Measurements from ENCODE around the gene CPT2. TPM values are rescaled to one million over a fixed set of nuclear protein-coding genes. Genes with fewer than 3 reads are reported as not detected.

The CPT2 gene
- total and polyA plus RNA-seq, 2 experiments from 2014 or later: 15.2 to 16.2 TPM

DNA sequence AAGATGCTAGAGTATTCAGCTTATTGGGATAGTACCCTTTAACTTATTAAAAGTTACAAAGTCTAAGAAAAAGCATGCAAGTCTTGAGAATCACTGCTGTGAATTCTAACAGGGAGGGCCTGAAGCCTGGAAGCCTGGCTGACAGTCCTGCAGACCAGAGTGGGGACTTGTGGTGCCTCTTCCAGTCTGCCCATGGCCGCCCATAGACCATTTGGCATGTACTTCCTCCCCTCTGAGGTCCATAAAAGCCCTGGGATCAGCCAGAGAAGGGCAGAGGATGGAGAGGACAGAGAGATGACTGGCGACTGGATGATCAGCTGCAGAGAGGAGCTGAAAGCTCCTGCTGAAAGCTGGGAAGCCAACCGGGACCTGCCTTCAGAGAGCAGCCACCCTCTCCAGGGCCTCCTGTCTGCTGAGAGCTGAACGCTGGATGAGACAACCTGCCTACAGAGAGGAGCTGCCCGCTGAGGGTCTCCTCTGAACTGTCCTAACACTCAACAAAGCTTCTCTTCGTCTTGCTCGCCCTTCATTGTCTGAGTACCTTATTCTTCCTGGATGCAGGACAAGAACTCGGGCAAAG is 41.7 kb upstream of the CPT2 start:
- no peak overlapping the region for H3K27ac ChIP-seq
- no peak overlapping the region for H3K4me2 ChIP-seq (ENCODE audit: unreplicated experiment)
- no peaks in the 10 kb centered on the region for H4K20me1 ChIP-seq (ENCODE audit: insufficient read depth)
- no peaks in the 10 kb centered on the region for H3K79me2 ChIP-seq (ENCODE audit: insufficient read depth)
- H3K4me1 ChIP-seq (ENCODE audit: insufficient read depth): peaks cover 12% of the 10 kb centered on the region
- H3K36me3 ChIP-seq (ENCODE audit: low read depth): no peaks in the 10 kb centered on the region
- H3K9me2 ChIP-seq (ENCODE audit: insufficient read depth): no peaks in the 10 kb centered on the region
- 89 to 90% methylated on average over 8 of the region's 8 CpGs for WGBS, 2 experiments (ENCODE audit: low coverage in 1 of 2, low lambda C conversion rate in 2 of 2, missing lambda C conversion rate in 2 of 2)
- H3K9me3 ChIP-seq (ENCODE audit: low read depth): no peaks in the 10 kb centered on the region
- H3K27me3 ChIP-seq (replicated peaks; ENCODE audit: insufficient read depth): no peaks in the 10 kb centered on the region
- in situ Hi-C loops (cut with MboI): no loop called here
- H3F3A ChIP-seq (ENCODE audit: insufficient read depth): no peaks in the 10 kb centered on the region; the same call in 1 of the 2 replicates
- no peak for DNase-seq
- no peak overlapping the region for H3K9ac ChIP-seq
- TF ChIP-seq EZH2phosphoT487 (IDR thresholded peaks at IDR 0.05; ENCODE audit: insufficient read depth, low read depth): no peak
- TF ChIP-seq EZH2 (IDR thresholded peaks at IDR 0.05; ENCODE audit: insufficient read depth, poor library complexity, severe bottlenecking): no peak
- H3K4me3 ChIP-seq: no peak overlapping the region
- H2AFZ ChIP-seq: no peak overlapping the region

DNA sequence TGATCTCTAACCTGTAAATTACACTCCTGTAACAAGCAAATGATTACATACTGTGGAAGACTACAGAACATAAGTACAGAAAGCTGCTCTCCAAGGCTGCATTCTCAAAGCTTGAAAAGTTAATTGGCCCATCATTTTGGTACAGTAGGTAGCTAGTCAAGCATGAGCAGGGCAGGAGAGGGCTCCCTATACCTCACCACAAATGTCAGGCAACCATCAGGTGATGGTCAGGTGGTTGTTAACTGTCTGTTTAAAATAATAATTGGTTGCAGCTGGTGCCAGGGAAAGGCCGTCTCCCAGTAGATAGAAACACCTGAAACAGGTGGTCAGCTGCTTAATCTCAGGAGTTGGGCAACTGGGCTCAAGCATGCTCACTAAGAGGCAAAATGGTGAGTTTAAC is 41.1 kb upstream of the CPT2 start:
- Histone ChIP-seq H3K4me2 (ENCODE audit: unreplicated experiment) (no peak overlapping the region), H3K4me3 (no peak overlapping the region), H3K27ac (no peak overlapping the region), H4K20me1 (ENCODE audit: insufficient read depth) (no peaks in the 10 kb centered on the region), H3F3A (ENCODE audit: insufficient read depth) (no peaks in the 10 kb centered on the region; the same call in 1 of the 2 replicates), H3K9ac (no peak overlapping the region), H3K27me3 (replicated peaks; ENCODE audit: insufficient read depth) (no peaks in the 10 kb centered on the region), H3K79me2 (ENCODE audit: insufficient read depth) (no peaks in the 10 kb centered on the region), H3K9me2 (ENCODE audit: insufficient read depth) (no peaks in the 10 kb centered on the region), H2AFZ (no peak overlapping the region), H3K4me1 (ENCODE audit: insufficient read depth) (peaks cover 12% of the 10 kb centered on the region), H3K9me3 (ENCODE audit: low read depth) (no peaks in the 10 kb centered on the region), H3K36me3 (ENCODE audit: low read depth) (no peaks in the 10 kb centered on the region)
- in situ Hi-C loops (cut with MboI): no loop called here
- TF ChIP-seq EZH2phosphoT487 (IDR thresholded peaks at IDR 0.05; ENCODE audit: insufficient read depth, low read depth) (no peak), EZH2 (IDR thresholded peaks at IDR 0.05; ENCODE audit: insufficient read depth, poor library complexity, severe bottlenecking) (no peak)
- no peak for DNase-seq
- WGBS, 2 experiments (ENCODE audit: low coverage in 1 of 2, low lambda C conversion rate in 2 of 2, missing lambda C conversion rate in 2 of 2): 93 to 97% methylated on average over 1 of the region's 1 CpG

DNA sequence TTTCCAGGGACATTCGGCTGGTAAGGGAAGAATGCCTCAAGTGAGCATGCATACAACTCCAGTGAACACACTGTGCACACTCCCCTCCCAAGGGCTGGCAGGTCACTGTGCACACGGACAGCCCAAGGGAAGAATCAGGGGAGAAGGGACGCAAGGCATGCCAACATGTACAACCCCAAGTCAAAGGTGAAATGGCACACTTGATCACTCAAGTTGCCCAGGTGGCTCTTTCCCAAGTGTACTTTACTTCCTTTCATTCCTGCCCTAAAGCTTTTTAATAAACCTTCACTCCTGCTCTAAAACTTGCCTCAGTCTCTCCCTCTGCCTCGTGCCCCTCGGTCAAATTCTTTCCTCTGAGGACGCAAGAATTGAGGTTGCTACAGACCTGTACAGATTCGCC is 40.7 kb upstream of the CPT2 start:
- in situ Hi-C loops (cut with MboI): no loop called here
- H3K9me3 ChIP-seq (ENCODE audit: low read depth): no peaks in the 10 kb centered on the region
- WGBS, 2 experiments (ENCODE audit: low coverage in 1 of 2, low lambda C conversion rate in 2 of 2, missing lambda C conversion rate in 2 of 2): 83% methylated on average over 7 of the region's 7 CpGs
- no peaks in the 10 kb centered on the region for H3K79me2 ChIP-seq (ENCODE audit: insufficient read depth)
- no peaks in the 10 kb centered on the region for H3K27me3 ChIP-seq (replicated peaks; ENCODE audit: insufficient read depth)
- H4K20me1 ChIP-seq (ENCODE audit: insufficient read depth): no peaks in the 10 kb centered on the region
- H3K9ac ChIP-seq: no peak overlapping the region
- H3F3A ChIP-seq (ENCODE audit: insufficient read depth): no peaks in the 10 kb centered on the region; the same call in 1 of the 2 replicates
- no peaks in the 10 kb centered on the region for H3K9me2 ChIP-seq (ENCODE audit: insufficient read depth)
- H3K4me3 ChIP-seq: no peak overlapping the region
- H3K4me2 ChIP-seq (ENCODE audit: unreplicated experiment): no peak overlapping the region
- H3K4me1 ChIP-seq (ENCODE audit: insufficient read depth): peaks cover 12% of the 10 kb centered on the region
- no peak overlapping the region for H2AFZ ChIP-seq
- no peaks in the 10 kb centered on the region for H3K36me3 ChIP-seq (ENCODE audit: low read depth)
- TF ChIP-seq EZH2 (IDR thresholded peaks at IDR 0.05; ENCODE audit: insufficient read depth, poor library complexity, severe bottlenecking): no peak
- TF ChIP-seq EZH2phosphoT487 (IDR thresholded peaks at IDR 0.05; ENCODE audit: insufficient read depth, low read depth): no peak
- H3K27ac ChIP-seq: no peak overlapping the region
- no peak for DNase-seq

DNA sequence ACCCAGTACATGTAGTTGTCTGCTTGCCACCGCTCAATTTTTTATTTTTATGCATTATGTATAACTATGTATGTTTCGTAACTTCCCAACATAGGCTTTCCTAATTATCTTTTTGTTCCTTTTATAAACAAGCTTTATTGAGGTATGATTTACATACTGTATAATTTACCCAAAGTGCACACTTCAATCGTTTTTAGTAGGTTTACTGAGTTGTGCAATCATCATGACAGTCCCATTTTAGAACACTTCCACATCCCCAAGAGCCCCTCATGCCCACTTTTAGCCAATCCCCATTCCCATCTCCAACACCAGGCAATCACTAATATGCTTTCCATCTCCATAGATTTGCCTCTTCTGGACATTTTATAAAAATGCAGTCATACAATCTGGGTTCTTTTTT is 39.8 kb upstream of the CPT2 start:
- Histone ChIP-seq H3K4me2 (ENCODE audit: unreplicated experiment) (no peak overlapping the region), H3F3A (ENCODE audit: insufficient read depth) (no peaks in the 10 kb centered on the region; the same call in 1 of the 2 replicates), H3K36me3 (ENCODE audit: low read depth) (no peaks in the 10 kb centered on the region), H3K4me1 (ENCODE audit: insufficient read depth) (peaks cover 12% of the 10 kb centered on the region), H3K9me3 (ENCODE audit: low read depth) (no peaks in the 10 kb centered on the region), H3K27me3 (replicated peaks; ENCODE audit: insufficient read depth) (no peaks in the 10 kb centered on the region), H3K9ac (no peak overlapping the region), H4K20me1 (ENCODE audit: insufficient read depth) (no peaks in the 10 kb centered on the region), H3K9me2 (ENCODE audit: insufficient read depth) (no peaks in the 10 kb centered on the region), H3K27ac (no peak overlapping the region), H3K4me3 (no peak overlapping the region), H2AFZ (no peak overlapping the region), H3K79me2 (ENCODE audit: insufficient read depth) (no peaks in the 10 kb centered on the region)
- DNase-seq: no peak
- TF ChIP-seq EZH2 (IDR thresholded peaks at IDR 0.05; ENCODE audit: insufficient read depth, poor library complexity, severe bottlenecking) (no peak), EZH2phosphoT487 (IDR thresholded peaks at IDR 0.05; ENCODE audit: insufficient read depth, low read depth) (no peak)
- 89% methylated on average over 3 of the region's 3 CpGs for WGBS, 2 experiments (ENCODE audit: low coverage in 1 of 2, low lambda C conversion rate in 2 of 2, missing lambda C conversion rate in 2 of 2)
- in situ Hi-C loops (cut with MboI): no loop called here

Data from GM23248 (cell line).